Anterior cingulate cortex (tissue), 58 donors: ENCODE data around the gene SLC11A2.

Experiments used
- DNase-seq, 58 donors: peaks; one replicate each; lab custom pipeline; 2025; lab: John Stamatoyannopoulos, UW

Gene SLC11A2

GRCh38 chr12:51025836-51026638 is at the start of gene SLC11A2:
SLC11A2 (minus strand) TSS chr12:51026384; CDS start chr12:51010728, 15,656 bp downstream.
- DNase-seq, result peak; percentile 72 to 98 (median 95)

- no peak for DNase-seq
Observed at GRCh38 chr12:51075390-51075789, 49.2 kb upstream of the SLC11A2 start.

GRCh38 chr12:51071663-51072062 is 45.5 kb upstream of the SLC11A2 start:
- no peak for DNase-seq

- no peak for DNase-seq
Observed at GRCh38 chr12:51070004-51070403, 43.8 kb upstream of the SLC11A2 start.

GRCh38 chr12:51067771-51068170 is 41.6 kb upstream of the SLC11A2 start:
- DNase-seq, result no peak

GRCh38 chr12:51067229-51067628 is 41.0 kb upstream of the SLC11A2 start:
- no peak for DNase-seq

GRCh38 chr12:51065530-51065929 is 39.3 kb upstream of the SLC11A2 start:
- no peak for DNase-seq

GRCh38 chr12:51062631-51063397 is 36.6 kb upstream of the SLC11A2 start:
- DNase-seq, result no peak

GRCh38 chr12:51059086-51059485 is 32.9 kb upstream of the SLC11A2 start:
- DNase-seq, result no peak

GRCh38 chr12:51056242-51056641 is 30.1 kb upstream of the SLC11A2 start:
- DNase-seq, result no peak

GRCh38 chr12:51055060-51055459 is 28.9 kb upstream of the SLC11A2 start:
- DNase-seq, result no peak

GRCh38 chr12:51051787-51052186 is 25.6 kb upstream of the SLC11A2 start:
- no peak for DNase-seq

GRCh38 chr12:51049525-51049924 is 23.3 kb upstream of the SLC11A2 start:
- DNase-seq, result no peak

GRCh38 chr12:51048661-51049251 is 22.6 kb upstream of the SLC11A2 start:
- DNase-seq, result no peak

GRCh38 chr12:51047655-51048540 is 21.7 kb upstream of the SLC11A2 start, which contains the start of gene LETMD1:
LETMD1 (plus strand) TSS chr12:51048327; CDS start chr12:51048357, 30 bp downstream.
- peak; percentile 72 to 99 (median 96) for DNase-seq

GRCh38 chr12:51036279-51036678 is 10.1 kb upstream of the SLC11A2 start:
- no peak for DNase-seq

GRCh38 chr12:51033457-51034089 is 7.4 kb upstream of the SLC11A2 start:
- no peak for DNase-seq

- DNase-seq, result no peak
Observed at GRCh38 chr12:51033048-51033447, 6.9 kb upstream of the SLC11A2 start.

GRCh38 chr12:51028813-51029150 is 2.6 kb upstream of the SLC11A2 start:
- DNase-seq, result no peak
